ENCODE results near the gene SLC41A2.

GRCh38 chr12:104933778-104934177 lies 24.3 kb downstream of the SLC41A2 start:
- TF ChIP-seq CTCF (conservative IDR thresholded peaks at IDR 0.05; ENCODE audit: low read length) = no peak
- TF ChIP-seq EZH2phosphoT487 (IDR thresholded peaks at IDR 0.05; ENCODE audit: borderline replicate concordance) = no peak
